Small intestine (tissue), 7 donors: Measurements from ENCODE around the gene M1AP. TPM values are rescaled to one million over a fixed set of nuclear protein-coding genes. Genes with fewer than 3 reads are reported as not detected.

Experiments used
- DNase-seq, 2 donors: peaks; one replicate each; pipeline versions ENCODE4 v3.0.0 to v3.0.0-alpha.2; 2013
- FAIRE-seq: peaks from 2 replicates; lab custom pipeline; 2012; peaks lifted over from hg19 to GRCh38; lab: Jason Lieb, UNC
- H3K27ac ChIP-seq, 3 donors: one replicate each; pipeline ENCODE4 v1.5.1; 2013; ENCODE audit warnings: low read length in 2 of 3, mild to moderate bottlenecking in 2 of 3, control low read depth in 1 of 3, inconsistent platforms in 1 of 3, low read depth in 1 of 3, moderate library complexity in 1 of 3
- H3K27me3 ChIP-seq, 3 donors: one replicate each; pipeline ENCODE4 v1.6.1; 2013; ENCODE audit warnings: low read length in 3 of 3, inconsistent platforms in 1 of 3; ENCODE audit not compliant: control insufficient read depth in 3 of 3, insufficient read depth in 3 of 3
- H3K36me3 ChIP-seq, 3 donors: one replicate each; pipeline ENCODE4 v1.6.1; 2013; ENCODE audit warnings: low read length in 3 of 3, inconsistent platforms in 1 of 3, low read depth in 1 of 3, mild to moderate bottlenecking in 1 of 3, moderate library complexity in 1 of 3; ENCODE audit not compliant: control insufficient read depth in 3 of 3, insufficient read depth in 2 of 3
- H3K4me1 ChIP-seq, 3 donors: one replicate each; pipeline ENCODE4 v1.6.1; 2013; ENCODE audit warnings: low read length in 2 of 3, inconsistent platforms in 1 of 3, low read depth in 1 of 3, mild to moderate bottlenecking in 1 of 3, moderate library complexity in 1 of 3; ENCODE audit not compliant: control insufficient read depth in 3 of 3, insufficient read depth in 2 of 3
- H3K4me3 ChIP-seq, 3 donors: one replicate each; pipeline ENCODE4 v1.5.1; 2013; ENCODE audit warnings: low read length in 3 of 3, control low read depth in 1 of 3, inconsistent platforms in 1 of 3, low read depth in 1 of 3, mild to moderate bottlenecking in 1 of 3, moderate library complexity in 1 of 3
- H3K9me3 ChIP-seq, 2 donors: one replicate each; pipeline ENCODE4 v1.6.1; 2013; ENCODE audit warnings: low read depth in 1 of 2, low read length in 1 of 2; ENCODE audit not compliant: control insufficient read depth in 2 of 2, insufficient read depth in 1 of 2
- WGBS, 3 donors: extraction: QIAGEN DNeasy Blood & Tissue Kit; methylation state at CpG; one replicate each; pipeline ENCODE4 v1.1.7; 2013; 5-methylcytosine and 5-hydroxymethylcytosine counted together
- polyA plus RNA-seq, 4 donors: library from polyadenylated mRNA; stranded (reverse) in 3 of 4; unstranded in 1 of 4; fragments of 200-250 nt in 3 of 4; fragments of 120-200 nt in 1 of 4; gene quantifications; one replicate each; pipeline versions ENCODE4 v1.2.1 to v1.2.3, GENCODE V29; 2013
- donor health status: healthy with polysubstance abuse.
- donor health status: control.
- donor health status: control.
- donor health status: Bipolar disorder and iron deficiency.
- donor health status: healthy.

M1AP gene
- polyA plus RNA-seq, 4 donors, result 0.12 to 0.13 TPM; not detected in 2

DNA sequence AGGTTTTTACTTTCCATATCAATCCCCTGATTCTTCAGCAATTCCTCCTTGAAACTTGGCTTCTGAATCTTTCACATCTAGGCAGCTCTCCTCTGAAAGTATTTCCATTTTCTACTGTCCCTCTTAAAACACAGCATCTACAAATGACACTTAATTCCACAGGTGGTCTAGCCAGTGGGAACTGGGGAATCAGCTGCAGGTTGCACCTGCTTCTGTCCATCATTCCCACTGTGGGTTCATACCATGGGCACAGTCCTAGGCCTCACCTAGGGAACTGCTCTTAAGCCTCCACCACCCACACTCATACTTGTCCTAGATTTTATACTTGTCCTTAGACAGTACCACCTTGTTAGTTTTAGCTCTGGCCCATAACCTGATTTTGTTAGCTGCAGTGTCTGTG is 96.6 kb downstream of the M1AP start:
- Histone ChIP-seq H3K4me1 (peaks cover 0 to 26% (median 3%) of the 10 kb centered on the region in 3 donors), H3K9me3 (no peaks in the 10 kb centered on the region), H3K27me3 (peaks cover 0 to 77% (median 3%) of the 10 kb centered on the region in 3 donors), H3K27ac (no peak overlapping the region), H3K4me3 (no peak overlapping the region), H3K36me3 (peaks cover 0 to 8% (median 0%) of the 10 kb centered on the region in 3 donors)
- DNase-seq (no peak), FAIRE-seq (no peak)

DNA sequence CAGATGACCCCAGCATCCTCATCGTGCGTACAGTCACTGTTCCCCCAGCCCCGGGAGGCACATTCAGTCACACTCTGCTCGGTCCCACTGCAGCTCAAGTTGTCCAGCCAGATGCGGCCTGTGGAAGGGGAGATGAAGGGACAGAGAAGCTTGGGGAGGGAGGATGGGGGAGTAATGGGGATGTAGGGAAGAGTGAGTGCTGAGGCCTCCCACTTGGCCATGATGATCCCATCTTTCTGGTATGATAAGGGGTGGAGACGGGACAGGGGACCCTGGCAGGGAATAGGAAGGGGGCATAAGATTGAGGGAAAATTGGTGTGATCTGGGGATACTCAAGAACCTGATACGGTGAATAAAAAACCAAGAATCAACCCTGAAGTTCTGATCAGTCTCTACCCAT is 97.9 kb downstream of the M1AP start:
- no peak for FAIRE-seq
- no peaks in the 10 kb centered on the region for H3K36me3 ChIP-seq
- WGBS, 3 donors, result 86 to 91% (median 89%) methylated on average over 7 of the region's 7 CpGs

DNA sequence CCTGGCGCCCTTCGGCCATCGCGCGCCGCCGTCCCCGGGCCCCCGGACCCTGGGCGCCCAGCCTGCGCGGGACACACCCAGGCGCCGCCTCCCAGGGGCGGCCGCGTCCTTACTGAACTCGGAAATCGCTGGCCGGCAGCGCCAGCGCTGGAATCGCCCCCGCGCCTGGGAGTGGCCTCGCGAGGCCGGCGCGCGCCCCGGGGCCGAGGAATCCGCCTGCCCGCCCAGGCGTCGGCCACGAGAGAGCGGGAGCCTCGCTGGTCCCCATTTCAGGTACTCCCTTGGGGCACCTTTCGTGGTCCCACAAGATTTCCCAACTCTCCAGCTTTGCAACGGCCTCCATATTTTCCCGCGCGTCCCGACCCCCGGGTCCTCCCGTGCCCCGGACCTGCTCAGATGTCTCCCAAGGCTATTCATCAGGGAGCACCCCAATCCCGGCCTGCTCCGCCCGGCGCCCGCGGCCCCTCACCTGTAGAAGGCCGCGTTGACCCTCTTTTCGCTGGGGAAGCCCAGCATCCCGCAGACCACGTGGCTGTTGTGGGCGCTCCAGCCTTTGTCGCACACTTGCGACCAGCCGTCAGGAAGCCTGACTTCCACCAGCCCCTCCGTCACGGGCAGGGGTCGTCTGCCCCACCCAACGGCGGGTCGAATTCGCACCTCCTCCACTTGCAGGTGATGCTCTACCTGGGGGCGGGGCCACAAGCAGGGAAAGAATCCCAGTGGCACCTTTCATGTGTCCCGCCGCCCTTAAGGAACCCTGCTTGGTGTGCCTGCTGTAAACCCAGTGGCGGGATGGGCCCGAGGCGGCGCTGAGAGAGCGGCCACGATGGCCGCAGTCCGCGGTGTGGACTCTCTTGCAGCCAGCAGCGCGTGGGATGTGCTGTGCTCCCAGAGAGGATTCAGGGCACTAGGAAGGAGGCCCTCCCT is 99.0 kb downstream of the M1AP start:
- H3K4me3 ChIP-seq, result peak overlapping the region; percentile 19 to 55 (median 42)
- WGBS, 3 donors, result 0 to 5% (median 4%) methylated on average over 70 to 85 of the region's 85 CpGs
- FAIRE-seq (no peak), DNase-seq (peak; percentile 72 to 84)
- H3K4me1 ChIP-seq, result peaks cover 0 to 18% (median 3%) of the 10 kb centered on the region in 3 donors
- no peak overlapping the region for H3K27ac ChIP-seq
- H3K9me3 ChIP-seq, result no peaks in the 10 kb centered on the region
- H3K27me3 ChIP-seq, result peaks cover 0 to 58% (median 3%) of the 10 kb centered on the region in 3 donors
- H3K36me3 ChIP-seq, result no peaks in the 10 kb centered on the region

More for the DNA sequence above, 97.9 kb downstream of the M1AP start:
- H3K4me3 ChIP-seq, result no peak overlapping the region
- H3K9me3 ChIP-seq, result no peaks in the 10 kb centered on the region
- no peak overlapping the region for H3K27ac ChIP-seq
- peaks cover 0 to 66% (median 3%) of the 10 kb centered on the region in 3 donors for H3K27me3 ChIP-seq
- no peak for DNase-seq
- H3K4me1 ChIP-seq, result peaks cover 0 to 22% (median 3%) of the 10 kb centered on the region in 3 donors

DNA sequence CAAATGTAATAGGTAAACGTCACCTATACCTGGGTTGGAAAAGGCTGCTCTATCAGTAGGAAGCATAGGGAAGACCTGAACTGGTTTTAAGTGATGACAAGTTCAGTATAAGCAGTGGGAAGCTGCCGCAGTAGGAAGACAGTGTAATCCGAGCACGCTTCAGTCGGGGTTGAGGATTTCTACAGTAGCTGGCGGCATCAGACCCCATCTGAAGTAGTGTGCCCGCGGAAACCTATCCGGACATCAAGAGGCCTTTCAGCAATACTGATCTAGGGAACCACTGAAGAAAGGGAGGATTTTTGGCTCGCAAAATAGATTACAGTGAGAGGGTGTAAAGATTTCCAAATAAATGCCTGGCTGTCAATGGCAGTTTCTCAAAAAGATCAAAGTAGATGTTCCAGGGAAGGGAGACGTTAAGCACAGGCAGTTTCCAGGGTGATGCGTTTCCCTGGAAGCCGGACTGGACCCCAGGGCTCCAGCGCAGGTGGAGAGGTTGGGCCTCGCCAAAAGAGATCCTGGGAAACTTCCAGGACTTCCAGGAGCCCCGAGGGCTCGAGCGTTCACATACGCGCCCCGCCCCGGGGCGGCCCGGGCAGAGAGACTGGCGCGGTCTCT is 99.7 kb downstream of the M1AP start:
- H3K4me1 ChIP-seq, result peaks cover 0 to 17% (median 3%) of the 10 kb centered on the region in 3 donors
- H3K27ac ChIP-seq, result peak overlapping the region in 1 of 3 donors; percentile 14
- H3K27me3 ChIP-seq, result peaks cover 0 to 51% (median 3%) of the 10 kb centered on the region in 3 donors
- H3K36me3 ChIP-seq, result no peaks in the 10 kb centered on the region
- peak overlapping the region; percentile 19 to 42 (median 39) for H3K4me3 ChIP-seq
- DNase-seq (no peak), FAIRE-seq (no peak)
- 15 to 18% (median 15%) methylated on average over 25 to 26 of the region's 26 CpGs for WGBS, 3 donors
- no peaks in the 10 kb centered on the region for H3K9me3 ChIP-seq

DNA sequence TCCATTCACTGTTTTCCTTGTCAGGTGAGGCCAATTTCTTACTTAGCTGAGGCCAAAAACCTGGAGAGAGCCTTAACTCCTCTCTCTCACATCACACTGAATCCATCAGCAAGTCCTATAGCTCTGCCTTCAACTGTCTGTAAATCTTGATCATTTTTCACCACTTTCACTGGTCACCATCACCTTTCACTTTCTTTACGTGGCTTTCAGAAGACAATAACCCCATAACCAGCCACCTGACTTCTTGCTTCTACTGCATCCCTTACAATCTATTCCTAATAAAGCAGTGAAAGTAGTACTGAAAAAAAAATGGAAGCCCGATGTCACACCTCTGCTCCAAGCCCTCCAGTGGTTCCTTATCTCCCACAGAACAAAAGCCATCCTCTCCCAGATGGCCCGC is 102.1 kb downstream of the M1AP start:
- DNase-seq (no peak), FAIRE-seq (no peak)
- Histone ChIP-seq H3K27ac (no peak overlapping the region), H3K4me3 (no peak overlapping the region), H3K4me1 (peaks cover 0 to 11% (median 3%) of the 10 kb centered on the region in 3 donors), H3K27me3 (peaks cover 0 to 30% (median 3%) of the 10 kb centered on the region in 3 donors), H3K9me3 (no peaks in the 10 kb centered on the region), H3K36me3 (no peaks in the 10 kb centered on the region)
- 73 to 84% (median 73%) methylated on average over 3 of the region's 3 CpGs for WGBS, 3 donors

DNA sequence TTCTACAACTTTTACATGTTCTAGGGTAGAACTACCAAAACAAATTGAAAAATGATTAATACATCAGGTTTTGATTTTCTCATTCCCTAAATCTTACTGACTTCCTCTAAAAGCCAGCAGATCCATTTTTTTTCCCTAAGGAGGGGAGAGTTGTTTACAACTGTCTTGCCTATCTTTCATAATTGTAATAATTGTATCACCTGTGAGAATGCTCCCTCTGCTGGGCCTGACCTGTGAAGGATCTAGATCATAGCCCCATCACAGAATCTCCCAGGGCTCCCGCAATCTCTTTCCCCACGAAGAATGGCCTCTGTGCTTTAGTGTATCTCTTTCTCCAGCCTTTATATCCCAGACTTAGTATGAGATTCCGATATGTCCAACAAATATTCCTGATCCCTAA is 103.5 kb downstream of the M1AP start:
- 44 to 76% (median 63%) methylated on average over 3 of the region's 3 CpGs for WGBS, 3 donors
- Histone ChIP-seq H3K27ac (no peak overlapping the region), H3K4me3 (no peak overlapping the region), H3K27me3 (peaks cover 0 to 21% (median 0%) of the 10 kb centered on the region in 3 donors), H3K4me1 (peaks cover 0 to 11% (median 0%) of the 10 kb centered on the region in 3 donors), H3K9me3 (no peaks in the 10 kb centered on the region), H3K36me3 (no peaks in the 10 kb centered on the region)
- DNase-seq, result peak in 1 of 2 donors; percentile 34
- FAIRE-seq, result no peak

DNA sequence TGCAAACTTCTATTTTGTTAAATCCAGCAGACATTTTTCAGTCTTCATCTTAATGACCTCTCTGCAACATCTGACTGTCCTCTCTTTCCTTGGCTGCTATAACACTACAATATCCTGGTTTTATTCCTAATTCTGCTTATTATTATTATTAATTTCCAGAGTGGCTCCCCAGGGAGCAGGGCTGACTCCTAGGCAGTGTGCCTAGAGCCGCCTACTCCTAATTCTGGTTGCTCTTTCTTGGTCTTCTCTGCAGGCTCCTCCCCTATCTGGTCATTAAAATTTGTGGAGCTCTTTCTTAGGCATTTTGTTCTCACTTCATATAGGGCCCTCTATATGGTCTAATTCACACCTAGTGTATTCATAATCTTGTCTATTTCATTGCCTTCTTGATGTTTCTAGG is 105.2 kb downstream of the M1AP start:
- FAIRE-seq (no peak), DNase-seq (no peak)
- H3K36me3 ChIP-seq, result no peaks in the 10 kb centered on the region
- H3K4me1 ChIP-seq, result no peaks in the 10 kb centered on the region
- H3K27ac ChIP-seq, result no peak overlapping the region
- WGBS, 3 donors, result 80 to 100% (median 86%) methylated on average over 1 of the region's 1 CpG
- H3K27me3 ChIP-seq, result peaks cover 0 to 23% (median 0%) of the 10 kb centered on the region in 3 donors
- H3K9me3 ChIP-seq, result no peaks in the 10 kb centered on the region
- no peak overlapping the region for H3K4me3 ChIP-seq

DNA sequence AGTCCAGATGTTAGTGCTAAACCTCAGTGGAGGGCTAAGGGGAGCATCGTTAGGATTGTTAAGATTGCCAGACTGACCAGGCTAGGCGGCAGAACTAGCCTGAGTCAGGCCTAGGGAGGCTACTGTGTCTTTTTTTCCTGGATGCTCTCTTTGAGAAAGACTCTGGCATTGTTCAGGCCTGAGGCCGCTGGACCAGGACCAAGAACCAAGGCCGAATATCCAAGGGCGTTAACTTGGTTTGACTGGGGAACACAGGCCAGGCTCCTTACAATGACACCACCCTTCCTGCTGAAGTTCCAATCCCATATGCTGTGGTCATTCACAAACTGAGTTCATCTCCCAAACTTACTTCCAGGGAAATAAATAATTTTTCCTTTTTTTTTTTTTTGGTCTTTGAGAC is 107.8 kb downstream of the M1AP start:
- H3K36me3 ChIP-seq, result no peaks in the 10 kb centered on the region
- H3K27me3 ChIP-seq, result peaks cover 0 to 38% (median 0%) of the 10 kb centered on the region in 3 donors
- H3K4me1 ChIP-seq, result no peaks in the 10 kb centered on the region
- WGBS, 3 donors, result 71 to 89% (median 83%) methylated on average over 5 of the region's 5 CpGs
- no peaks in the 10 kb centered on the region for H3K9me3 ChIP-seq
- DNase-seq (no peak), FAIRE-seq (no peak)
- H3K4me3 ChIP-seq, result no peak overlapping the region
- H3K27ac ChIP-seq, result no peak overlapping the region
